COLO668 (cell line): ENCODE results near the gene SMOC1.
A peak's percentile ranks its signal among the peaks of the same experiment; 100 is the strongest.

ENCODE experiments used
- DNase-seq: peaks from one replicate; lab custom pipeline; 2025; ENCODE audit not compliant: unreplicated experiment; lab: John Stamatoyannopoulos, UW

SMOC1 gene

GRCh38 chr14:70077720-70078119 lies 198.5 kb downstream of the SMOC1 start:
- DNase-seq: peak; percentile 35

- no peak for DNase-seq
Measured at GRCh38 chr14:70078329-70078728, 199.1 kb downstream of the SMOC1 start.

GRCh38 chr14:70080076-70080475 lies 200.9 kb downstream of the SMOC1 start:
- DNase-seq: no peak
